GM12801 (cell line): ENCODE measurements around the gene S100A4.

Experiments used
- CTCF ChIP-seq: IDR thresholded peaks from one replicate; pipeline ENCODE4 v1.5.1; 2011; ENCODE audit warnings: control low read depth; ENCODE audit not compliant: insufficient read length; ENCODE audit errors: extremely low read depth

Gene S100A4

GRCh38 chr1:153532181-153532580 lies 13.4 kb downstream of the S100A4 start:
- no peak for TF ChIP-seq CTCF

- TF ChIP-seq CTCF: no peak
Measured at GRCh38 chr1:153531638-153532037, 14.0 kb downstream of the S100A4 start.

- no peak for TF ChIP-seq CTCF
Measured at GRCh38 chr1:153527683-153528040, 17.9 kb downstream of the S100A4 start.

GRCh38 chr1:153527023-153527682 lies 18.5 kb downstream of the S100A4 start:
- TF ChIP-seq CTCF: no peak

GRCh38 chr1:153526132-153526543 lies 19.5 kb downstream of the S100A4 start:
- no peak for TF ChIP-seq CTCF

- no peak for TF ChIP-seq CTCF
Measured at GRCh38 chr1:153525088-153525728, 20.4 kb downstream of the S100A4 start.

- TF ChIP-seq CTCF: no peak
Measured at GRCh38 chr1:153520818-153521476, 24.7 kb downstream of the S100A4 start.
